ENCODE data around the gene RYR3.

DNA sequence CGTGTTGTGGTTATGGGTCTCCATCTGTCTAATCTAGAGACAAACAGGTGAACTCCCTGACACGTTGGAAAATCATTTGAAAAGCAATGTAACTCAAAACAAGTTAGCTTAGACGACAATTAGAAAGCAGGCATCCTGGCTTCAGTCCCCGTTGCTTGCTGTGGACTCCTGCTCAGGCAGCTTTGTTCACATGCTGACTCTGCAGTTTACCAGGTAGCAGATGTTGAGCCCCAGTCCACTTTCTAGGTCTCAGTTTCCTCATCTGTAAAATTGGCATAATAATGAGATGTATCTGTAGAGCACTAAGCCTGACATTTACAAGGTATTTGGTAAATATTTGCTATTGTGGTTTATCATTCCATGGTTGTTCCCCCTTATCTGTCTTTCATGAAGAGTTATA lies 330.3 kb downstream of the RYR3 start:
- TF ChIP-seq CTCF (conservative IDR thresholded peaks at IDR 0.05 in 1 of 2, IDR thresholded peaks at IDR 0.05 in 1 of 2; ENCODE audit: low read depth in 1 of 2, low read length in 2 of 2) (no peak), EZH2 (IDR thresholded peaks at IDR 0.05; ENCODE audit: low read length, missing control alignments) (no peak)
